HG03097 (cell line): Measurements from ENCODE around the gene SLC25A21.
A peak's percentile ranks its signal among the peaks of the same experiment; 100 is the strongest.

Source experiments
- ATAC-seq: cut with Tn5 transposase; IDR thresholded peaks from one replicate; pipeline ENCODE4 v1.9.1; 2021; ENCODE audit not compliant: unreplicated experiment, low FRiP score

SLC25A21 gene

GRCh38 chr14:36949371-36949770 lies 223.0 kb downstream of the SLC25A21 start:
- no peak for ATAC-seq

GRCh38 chr14:36948157-36948859 lies 224.1 kb downstream of the SLC25A21 start:
- ATAC-seq, result no peak

GRCh38 chr14:36947362-36947761 lies 225.0 kb downstream of the SLC25A21 start:
- ATAC-seq, result no peak

- ATAC-seq, result no peak
Observed at GRCh38 chr14:36946872-36947271, 225.5 kb downstream of the SLC25A21 start.

- no peak for ATAC-seq
Observed at GRCh38 chr14:36944307-36945010, 227.9 kb downstream of the SLC25A21 start.

GRCh38 chr14:36942522-36943245 lies 229.7 kb downstream of the SLC25A21 start:
- no peak for ATAC-seq

GRCh38 chr14:36941783-36942521 lies 230.5 kb downstream of the SLC25A21 start:
- ATAC-seq, result peak; percentile 74

GRCh38 chr14:36940476-36940875 lies 231.9 kb downstream of the SLC25A21 start:
- ATAC-seq, result no peak

- no peak for ATAC-seq
Observed at GRCh38 chr14:36939265-36939664, 233.1 kb downstream of the SLC25A21 start.

GRCh38 chr14:36938678-36939077 lies 233.7 kb downstream of the SLC25A21 start:
- no peak for ATAC-seq

- ATAC-seq, result no peak
Observed at GRCh38 chr14:36935976-36936678, 236.3 kb downstream of the SLC25A21 start.

- ATAC-seq, result no peak
Observed at GRCh38 chr14:36934304-36934703, 238.1 kb downstream of the SLC25A21 start.

- ATAC-seq, result no peak
Observed at GRCh38 chr14:36931791-36932190, 240.6 kb downstream of the SLC25A21 start.

- no peak for ATAC-seq
Observed at GRCh38 chr14:36928432-36928831, 244.0 kb downstream of the SLC25A21 start.

GRCh38 chr14:36925094-36925493 lies 247.3 kb downstream of the SLC25A21 start:
- no peak for ATAC-seq

GRCh38 chr14:36916668-36917067 lies 255.7 kb downstream of the SLC25A21 start:
- ATAC-seq, result no peak

GRCh38 chr14:36915081-36915480 lies 257.3 kb downstream of the SLC25A21 start:
- ATAC-seq, result no peak

- ATAC-seq, result no peak
Observed at GRCh38 chr14:36910578-36910977, 261.8 kb downstream of the SLC25A21 start.

- ATAC-seq, result no peak
Observed at GRCh38 chr14:36905272-36905888, 267.0 kb downstream of the SLC25A21 start.

GRCh38 chr14:36901861-36902260 lies 270.5 kb downstream of the SLC25A21 start:
- no peak for ATAC-seq
